Spleen (tissue), 11 donors: Measurements from ENCODE around the gene CDC34. TPM values are rescaled to one million over a fixed set of nuclear protein-coding genes. Genes with fewer than 3 reads are reported as not detected.
A peak's percentile ranks its signal among the peaks of the same experiment; 100 is the strongest.

ENCODE experiments used
- DNase-seq: peaks from one replicate; pipeline ENCODE4 v3.0.0-alpha.2; 2020
- H3K27ac ChIP-seq, 8 donors: fragments of 200-600 bp; sonication (generic) in 7 of 8; 1 replicate in 4 of 8; 2 replicates in 4 of 8; pipeline versions ENCODE4 v1.5.0 to v1.8.0; 2016 to 2021; ENCODE audit warnings: inconsistent platforms in 4 of 8, mild to moderate bottlenecking in 4 of 8, moderate library complexity in 1 of 8
- H3K27me3 ChIP-seq, 7 donors: fragments of 200-600 bp; sonication (generic) in 6 of 7; replicated peaks in 1 of 7; 1 replicate in 4 of 7; 2 replicates in 3 of 7; pipeline versions ENCODE4 v1.5.0 to v1.8.0; 2016 to 2021; ENCODE audit warnings: inconsistent platforms in 3 of 7, mild to moderate bottlenecking in 1 of 7
- H3K36me3 ChIP-seq, 6 donors: fragments of 200-600 bp; sonication (generic) in 5 of 6; 1 replicate in 4 of 6; 2 replicates in 2 of 6; pipeline versions ENCODE4 v1.5.0 to v1.8.0; 2016 to 2021; ENCODE audit warnings: inconsistent platforms in 2 of 6
- H3K4me1 ChIP-seq, 6 donors: fragments of 200-600 bp; sonication (generic) in 5 of 6; 1 replicate in 3 of 6; 2 replicates in 3 of 6; pipeline versions ENCODE4 v1.5.0 to v1.8.0; 2016 to 2021; ENCODE audit warnings: inconsistent platforms in 3 of 6
- H3K4me3 ChIP-seq, 8 donors: fragments of 200-600 bp; sonication (generic) in 7 of 8; 1 replicate in 4 of 8; 2 replicates in 4 of 8; pipeline versions ENCODE4 v1.5.0 to v1.8.0; 2016 to 2021; ENCODE audit warnings: inconsistent platforms in 4 of 8, mild to moderate bottlenecking in 4 of 8, moderate library complexity in 2 of 8
- H3K9me3 ChIP-seq, 8 donors: fragments of 200-600 bp; sonication (generic) in 7 of 8; 1 replicate in 4 of 8; 2 replicates in 4 of 8; pipeline versions ENCODE4 v1.5.0 to v1.8.0; 2016 to 2021; ENCODE audit warnings: inconsistent platforms in 4 of 8
- POLR2A ChIP-seq, 3 donors: fragments of 450-650 bp; IDR thresholded peaks; one replicate each; pipeline ENCODE4 v1.5.1; 2017; ENCODE audit warnings: antibody characterized with exemption in 3 of 3, mild to moderate bottlenecking in 1 of 3
- POLR2AphosphoS5 ChIP-seq, 3 donors: sonication (generic); formaldehyde crosslinking; IDR thresholded peaks; one replicate each; pipeline ENCODE4 v1.5.1; 2017; ENCODE audit warnings: antibody characterized with exemption in 3 of 3
- WGBS, 5 donors: extraction: QIAGEN DNeasy Blood & Tissue Kit in 3 of 5; methylation state at CpG; one replicate each; pipeline versions ENCODE4 v1.1.5 to v1.1.7; 2013 to 2018; 5-methylcytosine and 5-hydroxymethylcytosine counted together
- intact Hi-C: fragments of 100-400 bp; cut with DNase I; formaldehyde crosslinking; loops from one replicate; pipeline ENCODE4 v1.15.0; 2023; ENCODE audit warnings: low total_unique reads
- polyA plus RNA-seq, 3 donors: library from polyadenylated mRNA; stranded (reverse); fragments of 200-250 nt; gene quantifications; one replicate each; pipeline ENCODE4 v1.2.1, GENCODE V29; 2013
- total RNA-seq, 7 donors: library from RNA; depleted of rRNA in 3 of 7; stranded (reverse); fragments of >200 nt in 3 of 7; fragmentation: NEBNext Ultra II Directional in 4 of 7; extraction: Animal tissue kit (Norgen Biotek cat#: 25700) in 4 of 7; gene quantifications; one replicate each; pipeline versions ENCODE4 v1.1.0 to v1.2.1, GENCODE V29; 2016 to 2021
- TF ChIP-seq, protein P1 (sequence below), 11 experiments: fragments of 200-600 bp in 7 of 11; fragments of 450-650 bp in 4 of 11; sonication (generic) in 4 of 11; IDR thresholded peaks in 8 of 11; conservative IDR thresholded peaks in 3 of 11; 1 replicate in 7 of 11; 2 replicates in 4 of 11; pipeline versions ENCODE4 v1.4.0 to v1.8.0; 2016 to 2021; ENCODE audit warnings: antibody characterized with exemption in 11 of 11, inconsistent platforms in 4 of 11, mild to moderate bottlenecking in 1 of 11
- donor health status: healthy with polysubstance abuse.
- donor health status: DM: no; HTN: no; CAD: no; lungs with moderate emphysema.
- donor health status: DM: no; HTN: no; CAD: no.
- donor health status: Bipolar disorder and iron deficiency.
- donor health status: healthy.
- donor health status: DM: no; HTN: no; CAD: no.
- donor health status: DM: yes; HTN: yes; CAD: no.

Gene CDC34
- total and polyA plus RNA-seq, 10 donors: 35.9 to 83.9 (median 49.3) TPM

DNA sequence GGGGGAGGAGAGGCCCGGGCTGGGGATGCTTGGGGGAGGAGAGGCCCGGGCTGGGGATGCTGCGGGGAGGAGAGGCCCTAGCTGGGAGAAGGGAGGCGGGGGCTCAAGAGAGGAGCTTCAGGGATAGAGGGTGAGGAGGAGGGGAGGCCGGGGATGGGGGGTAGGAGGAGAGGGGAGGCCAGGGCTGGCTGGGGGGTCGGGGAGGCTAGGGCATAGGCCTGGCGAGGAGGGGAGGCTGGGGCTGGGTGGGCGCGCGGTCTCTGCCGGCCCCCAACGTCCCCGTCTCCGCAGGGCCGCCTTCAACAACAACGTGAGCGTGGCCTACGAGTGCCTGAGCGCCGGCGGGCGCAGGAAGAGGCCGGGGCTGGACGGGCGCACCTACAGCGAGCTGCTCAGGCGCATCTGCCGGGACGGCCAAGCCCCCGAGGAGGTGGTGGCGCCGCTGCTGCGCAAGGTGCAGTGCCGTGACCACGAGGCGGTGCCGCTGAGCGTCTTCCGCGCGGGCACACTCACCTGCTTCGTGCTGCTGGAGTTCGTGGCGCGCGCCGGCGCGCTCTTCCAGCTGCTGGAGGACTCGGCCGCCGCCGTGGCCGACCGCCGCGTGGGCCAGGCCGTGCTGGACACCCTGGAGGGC, 12.8 kb upstream of the CDC34 start:
- intact Hi-C loops: no loop called here
- peaks cover 0 to 10% (median 0%) of the 10 kb centered on the region in 6 donors for H3K36me3 ChIP-seq
- no peak overlapping the region for H3K27ac ChIP-seq
- peak; percentile 85 for DNase-seq
- TF ChIP-seq POLR2A (IDR thresholded peaks at IDR 0.05) (no peak), POLR2AphosphoS5 (IDR thresholded peaks at IDR 0.05) (peak; percentile 46 to 66 (median 59))
- TF ChIP-seq, protein P1, sequence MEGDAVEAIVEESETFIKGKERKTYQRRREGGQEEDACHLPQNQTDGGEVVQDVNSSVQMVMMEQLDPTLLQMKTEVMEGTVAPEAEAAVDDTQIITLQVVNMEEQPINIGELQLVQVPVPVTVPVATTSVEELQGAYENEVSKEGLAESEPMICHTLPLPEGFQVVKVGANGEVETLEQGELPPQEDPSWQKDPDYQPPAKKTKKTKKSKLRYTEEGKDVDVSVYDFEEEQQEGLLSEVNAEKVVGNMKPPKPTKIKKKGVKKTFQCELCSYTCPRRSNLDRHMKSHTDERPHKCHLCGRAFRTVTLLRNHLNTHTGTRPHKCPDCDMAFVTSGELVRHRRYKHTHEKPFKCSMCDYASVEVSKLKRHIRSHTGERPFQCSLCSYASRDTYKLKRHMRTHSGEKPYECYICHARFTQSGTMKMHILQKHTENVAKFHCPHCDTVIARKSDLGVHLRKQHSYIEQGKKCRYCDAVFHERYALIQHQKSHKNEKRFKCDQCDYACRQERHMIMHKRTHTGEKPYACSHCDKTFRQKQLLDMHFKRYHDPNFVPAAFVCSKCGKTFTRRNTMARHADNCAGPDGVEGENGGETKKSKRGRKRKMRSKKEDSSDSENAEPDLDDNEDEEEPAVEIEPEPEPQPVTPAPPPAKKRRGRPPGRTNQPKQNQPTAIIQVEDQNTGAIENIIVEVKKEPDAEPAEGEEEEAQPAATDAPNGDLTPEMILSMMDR (IDR thresholded peaks at IDR 0.05 in 8 of 11, conservative IDR thresholded peaks at IDR 0.05 in 3 of 11): peak in 1 of 11 experiments; percentile 18
- no peak overlapping the region for H3K4me3 ChIP-seq
- peaks cover 0 to 11% (median 0%) of the 10 kb centered on the region in 7 donors for H3K27me3 ChIP-seq
- H3K9me3 ChIP-seq: peaks cover 0 to 3% (median 0%) of the 10 kb centered on the region in 8 donors
- peaks cover 0 to 12% (median 4%) of the 10 kb centered on the region in 6 donors for H3K4me1 ChIP-seq
- WGBS, 5 donors: 21 to 47% (median 26%) methylated on average over 39 to 58 of the region's 58 CpGs

DNA sequence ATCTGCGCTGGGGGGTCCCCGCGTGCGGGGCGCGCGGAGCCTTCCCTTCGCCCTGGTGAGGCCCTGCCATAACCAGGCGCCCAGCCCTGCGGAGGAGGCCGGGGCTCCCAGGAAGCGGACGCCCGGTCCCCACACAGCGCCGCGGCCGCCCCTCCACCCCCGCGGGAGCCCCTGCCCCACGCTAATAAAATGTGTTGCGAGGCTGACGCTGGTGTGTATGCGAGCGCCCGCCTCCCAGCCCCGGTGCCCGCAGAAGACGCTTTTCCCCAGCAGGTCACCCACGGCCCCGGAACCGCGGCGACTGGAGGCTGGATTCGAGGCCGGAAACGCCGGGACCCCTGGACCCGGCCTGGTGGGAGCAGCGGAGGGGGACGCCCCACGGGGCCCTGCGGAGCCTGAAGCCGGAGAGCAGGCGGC, 12.1 kb upstream of the CDC34 start:
- no peak for DNase-seq
- intact Hi-C loops: no loop called here
- peaks cover 0 to 10% (median 0%) of the 10 kb centered on the region in 6 donors for H3K36me3 ChIP-seq
- H3K27me3 ChIP-seq: peaks cover 0 to 14% (median 0%) of the 10 kb centered on the region in 7 donors
- H3K9me3 ChIP-seq: peaks cover 0 to 3% (median 0%) of the 10 kb centered on the region in 8 donors
- peak in 1 of 3 donors; percentile 43 for TF ChIP-seq POLR2AphosphoS5 (IDR thresholded peaks at IDR 0.05)
- TF ChIP-seq POLR2A (IDR thresholded peaks at IDR 0.05): no peak
- TF ChIP-seq, protein P1 (IDR thresholded peaks at IDR 0.05 in 8 of 11, conservative IDR thresholded peaks at IDR 0.05 in 3 of 11): no peak
- peaks cover 0 to 12% (median 4%) of the 10 kb centered on the region in 6 donors for H3K4me1 ChIP-seq
- H3K27ac ChIP-seq: no peak overlapping the region
- WGBS, 5 donors: 86 to 94% (median 91%) methylated on average over 26 to 45 of the region's 45 CpGs
- H3K4me3 ChIP-seq: no peak overlapping the region

DNA sequence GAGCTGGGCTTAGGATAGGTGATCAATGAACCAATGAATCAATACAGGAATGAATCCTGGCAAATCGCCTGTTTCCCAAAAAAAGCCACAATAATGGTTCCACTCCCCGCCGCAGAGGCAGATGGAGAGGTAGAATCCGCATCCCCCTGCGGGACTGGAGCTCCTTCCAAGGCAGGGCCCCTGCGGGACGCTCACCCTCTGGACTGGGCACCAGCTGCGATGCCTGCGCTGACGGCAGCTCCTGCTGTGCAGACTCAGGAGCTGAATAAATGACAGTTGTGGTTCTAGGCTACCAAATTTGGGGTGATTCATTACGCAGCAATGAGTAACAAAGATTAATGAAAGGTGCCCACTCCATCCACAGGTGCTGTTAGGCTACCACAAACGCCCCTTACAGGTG, 8.8 kb upstream of the CDC34 start:
- H3K9me3 ChIP-seq: peaks cover 0 to 3% (median 0%) of the 10 kb centered on the region in 8 donors
- TF ChIP-seq POLR2A (IDR thresholded peaks at IDR 0.05) (no peak), POLR2AphosphoS5 (IDR thresholded peaks at IDR 0.05) (peak in 1 of 3 donors; percentile 45)
- 94 to 97% (median 95%) methylated on average over 11 to 12 of the region's 12 CpGs for WGBS, 5 donors
- peaks cover 0 to 12% (median 4%) of the 10 kb centered on the region in 6 donors for H3K4me1 ChIP-seq
- intact Hi-C loops: no loop called here
- H3K27ac ChIP-seq: no peak overlapping the region
- no peak for DNase-seq
- peaks cover 0 to 33% (median 0%) of the 10 kb centered on the region in 7 donors for H3K27me3 ChIP-seq
- peaks cover 0 to 10% (median 0%) of the 10 kb centered on the region in 6 donors for H3K36me3 ChIP-seq
- H3K4me3 ChIP-seq: no peak overlapping the region

DNA sequence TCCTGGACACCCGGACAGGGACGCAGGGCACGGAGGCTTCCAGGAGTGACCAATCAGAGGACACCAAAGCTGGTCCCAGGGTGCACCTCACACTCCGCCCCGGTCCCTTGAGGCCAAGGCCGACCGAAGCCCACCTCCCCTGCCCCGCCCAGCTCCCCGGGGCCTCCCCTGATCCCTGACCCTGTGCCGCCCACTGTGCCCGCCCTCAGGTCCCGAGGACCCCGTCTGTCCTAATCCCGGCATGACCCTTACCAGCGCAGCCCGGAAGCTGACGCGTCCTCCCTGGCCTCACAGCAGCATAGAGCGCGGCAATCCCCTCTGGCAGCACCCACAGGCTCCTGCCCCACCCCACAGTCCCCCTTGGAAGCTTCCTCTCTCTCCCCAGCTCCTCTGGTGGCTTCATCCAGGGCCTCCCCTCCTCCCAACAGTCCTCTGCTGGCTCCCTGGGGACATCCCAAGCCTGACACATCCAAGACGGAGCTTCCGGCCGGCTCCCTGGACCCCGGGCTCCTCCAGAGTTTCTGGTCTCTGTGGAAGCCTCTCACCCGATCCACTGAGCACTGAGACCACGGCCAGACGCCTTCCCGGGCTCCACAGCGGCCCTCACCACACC, 7.4 kb upstream of the CDC34 start:
- Histone ChIP-seq H3K4me1 (peaks cover 0 to 6% (median 2%) of the 10 kb centered on the region in 6 donors), H3K36me3 (peaks cover 0 to 10% (median 0%) of the 10 kb centered on the region in 6 donors), H3K27me3 (peaks cover 0 to 28% (median 0%) of the 10 kb centered on the region in 7 donors), H3K4me3 (no peak overlapping the region), H3K9me3 (peaks cover 0 to 3% (median 0%) of the 10 kb centered on the region in 8 donors), H3K27ac (no peak overlapping the region)
- 77 to 81% (median 80%) methylated on average over 29 of the region's 29 CpGs for WGBS, 5 donors
- no peak for DNase-seq
- intact Hi-C loops: no loop called here
- peak in 2 of 3 donors; percentile 28 to 50 for TF ChIP-seq POLR2AphosphoS5 (IDR thresholded peaks at IDR 0.05)
- TF ChIP-seq POLR2A (IDR thresholded peaks at IDR 0.05): no peak

DNA sequence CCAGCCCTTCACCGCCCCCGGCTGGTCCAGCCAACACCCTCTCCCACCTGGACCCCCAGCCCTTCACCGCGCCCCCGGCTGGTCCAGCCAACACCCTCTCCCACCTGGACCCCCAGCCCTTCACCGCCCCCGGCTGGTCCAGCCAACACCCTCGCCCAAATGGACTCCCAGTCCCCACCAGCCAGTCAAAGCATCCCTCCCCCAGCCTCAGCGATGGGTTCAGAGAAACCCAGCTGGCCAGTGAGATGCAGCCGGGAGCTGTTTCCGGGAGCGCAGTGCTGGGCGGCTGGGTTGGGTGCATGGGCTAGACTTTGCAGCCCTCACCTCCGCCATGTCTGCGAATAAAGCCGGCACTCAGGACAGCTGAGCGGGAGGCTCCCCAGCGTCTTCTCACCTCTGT, 6.5 kb upstream of the CDC34 start:
- no peak for DNase-seq
- Histone ChIP-seq H3K4me3 (no peak overlapping the region), H3K4me1 (peaks cover 0 to under 1% (median 0%) of the 10 kb centered on the region in 6 donors), H3K27ac (no peak overlapping the region), H3K27me3 (peaks cover 0 to 24% (median 0%) of the 10 kb centered on the region in 7 donors), H3K36me3 (peaks cover 0 to 2% (median 0%) of the 10 kb centered on the region in 6 donors), H3K9me3 (peaks cover 0 to 3% (median 0%) of the 10 kb centered on the region in 8 donors)
- 45 to 79% (median 79%) methylated on average over 9 to 18 of the region's 18 CpGs for WGBS, 5 donors
- TF ChIP-seq POLR2AphosphoS5 (IDR thresholded peaks at IDR 0.05): peak in 1 of 3 donors; percentile 8
- TF ChIP-seq POLR2A (IDR thresholded peaks at IDR 0.05): no peak
- TF ChIP-seq, protein P1 (IDR thresholded peaks at IDR 0.05 in 8 of 11, conservative IDR thresholded peaks at IDR 0.05 in 3 of 11): no peak
- intact Hi-C loops: no loop called here
